K562 (cell line): ENCODE results near the gene USP2. TPM values are rescaled to one million over a fixed set of nuclear protein-coding genes. Genes with fewer than 3 reads are reported as not detected.

Experiments used
- ATF7 ChIP-seq: fragments of 450-650 bp; IDR thresholded peaks from 2 replicates; pipeline ENCODE4 v1.7.1; 2014; ENCODE audit warnings: mild to moderate bottlenecking, moderate library complexity
- CHD4 ChIP-seq: fragments of 200-600 bp; sonication (generic); IDR thresholded peaks from 3 replicates; pipeline ENCODE4 v1.6.1; 2012; ENCODE audit warnings: low read depth, mild to moderate bottlenecking, mixed read lengths, low read length, inconsistent platforms; ENCODE audit not compliant: insufficient read depth, insufficient replicate concordance, poor library complexity, severe bottlenecking
- CTBP1 ChIP-seq: fragments of 450-650 bp; IDR thresholded peaks from 2 replicates; pipeline ENCODE4 v1.6.1; 2016; ENCODE audit warnings: borderline replicate concordance
- CXXC5 ChIP-seq: fragments of 250-450 bp; sonication (Bioruptor Pico); IDR thresholded peaks from 2 replicates; pipeline ENCODE4 v1.8.0; 2022; ENCODE audit warnings: inconsistent platforms, mild to moderate bottlenecking, moderate library complexity
- EHMT2 ChIP-seq: fragments of 450-650 bp; IDR thresholded peaks from 2 replicates; pipeline ENCODE4 v1.6.1; 2018; ENCODE audit warnings: antibody characterized with exemption
- FOXA1 ChIP-seq: fragments of 450-650 bp; IDR thresholded peaks from 2 replicates; pipeline ENCODE4 v1.6.1; 2016; ENCODE audit warnings: mild to moderate bottlenecking, borderline replicate concordance
- FUS ChIP-seq: fragments of 200-400 bp; formaldehyde crosslinking; optimal IDR thresholded peaks from 2 replicates; pipeline ENCODE3; 2017; ENCODE audit warnings: low read depth, low read length
- GATAD2A ChIP-seq: fragments of 450-650 bp; IDR thresholded peaks from 2 replicates; pipeline ENCODE4 v1.6.1; 2017
- GTF2E2 ChIP-seq: fragments of 200-800 bp; sonication (Bioruptor generic); IDR thresholded peaks from 2 replicates; pipeline ENCODE4 v1.6.1; 2016; ENCODE audit warnings: missing genetic modification characterization, missing compliant biosample characterization
- HSF4 ChIP-seq: fragments of 250-450 bp; sonication (Bioruptor Pico); IDR thresholded peaks from 2 replicates; pipeline ENCODE4 v2.1.2; 2022; ENCODE audit warnings: mild to moderate bottlenecking, moderate library complexity, borderline replicate concordance
- JUN ChIP-seq, 2 experiments: sonication (generic) in 1 of 2; formaldehyde crosslinking in 1 of 2; IDR thresholded peaks; 2 replicates each; pipeline versions ENCODE4 v1.6.1 to v1.8.0; 2012 to 2022; ENCODE audit warnings: borderline replicate concordance in 2 of 2, mild to moderate bottlenecking in 2 of 2, improper control_type of control experiment in 1 of 2, low read depth in 1 of 2, low read length in 1 of 2, missing genetic modification reagents in 1 of 2
- MAZ ChIP-seq, 2 experiments: fragments of 450-650 bp in 1 of 2; sonication (generic) in 1 of 2; formaldehyde crosslinking; IDR thresholded peaks in 1 of 2; conservative IDR thresholded peaks in 1 of 2; 2 replicates each; pipeline versions ENCODE4 v1.4.0 to v1.5.0; 2020; ENCODE audit warnings: mild to moderate bottlenecking in 1 of 2, missing genetic modification reagents in 1 of 2
- SMARCA4 ChIP-seq: fragments of 450-650 bp; IDR thresholded peaks from 2 replicates; pipeline ENCODE4 v1.6.1; 2016
- SMARCB1 ChIP-seq: IDR thresholded peaks from 2 replicates; pipeline ENCODE4 v1.6.1; 2011; ENCODE audit warnings: improper control_type of control experiment, low read depth; ENCODE audit not compliant: insufficient read length
- ZEB2 ChIP-seq: fragments of 450-650 bp; IDR thresholded peaks from 2 replicates; pipeline ENCODE4 v1.6.1; 2016
- ZNF124 ChIP-seq: sonication (generic); formaldehyde crosslinking; IDR thresholded peaks from 2 replicates; pipeline ENCODE4 v1.8.1; 2022; ENCODE audit warnings: missing genetic modification reagents
- ZNF41 ChIP-seq: fragments of 250-450 bp; sonication (Bioruptor Pico); conservative IDR thresholded peaks from 2 replicates; pipeline ENCODE4 v1.4.0; 2020; ENCODE audit warnings: mild to moderate bottlenecking
- ZNF668 ChIP-seq: fragments of 250-450 bp; sonication (Bioruptor Pico); IDR thresholded peaks from 2 replicates; pipeline ENCODE4 v1.8.0; 2022; ENCODE audit warnings: mild to moderate bottlenecking, inconsistent platforms
- polyA plus RNA-seq, 8 experiments: library from polyadenylated mRNA; depleted of rRNA in 4 of 8; stranded (reverse) in 5 of 8; unstranded in 3 of 8; fragments of >200 nt; fragmentation: Nextera tagmentation in 2 of 8; fragmentation: Illumina TruSeq in 1 of 8; extraction: Ambion mirVana in 2 of 8; extraction: Trizol in 1 of 8; gene quantifications; 2 replicates each; pipeline versions ENCODE4 v1.2.1 to v1.2.3, GENCODE V29; 2011 to 2014; ENCODE audit warnings: inconsistent platforms in 1 of 8, missing spikeins in 1 of 8
- total RNA-seq, 7 experiments: library from RNA; depleted of rRNA in 6 of 7; stranded (reverse); fragments of >200 nt in 6 of 7; fragmentation: Illumina TruSeq in 2 of 7; extraction: Trizol in 2 of 7; gene quantifications; 2 replicates each; pipeline versions ENCODE4 v1.2.1 to v1.2.3, GENCODE V29; 2011 to 2021; ENCODE audit warnings: low replicate concordance in 1 of 7
- TF ChIP-seq, protein P1 (sequence below): fragments of 250-450 bp; sonication (Bioruptor Pico); IDR thresholded peaks from 2 replicates; pipeline ENCODE4 v1.4.0; 2020; ENCODE audit warnings: mild to moderate bottlenecking, moderate library complexity
- TF ChIP-seq, protein P2 (sequence below), 3 experiments: fragments of 200-800 bp in 1 of 3; sonication (Bioruptor generic) in 1 of 3; sonication (generic) in 1 of 3; formaldehyde crosslinking in 1 of 3; IDR thresholded peaks; 2 replicates each; pipeline versions ENCODE4 v1.6.1 to v1.8.0; 2016 to 2022; ENCODE audit warnings: mild to moderate bottlenecking in 2 of 3, missing compliant biosample characterization in 2 of 3, missing genetic modification characterization in 2 of 3, missing genetic modification reagents in 1 of 3

The USP2 gene
- total and polyA plus RNA-seq, 9 of the 15 experiments (the other 6 are each of a cell fraction or from before 2014, with no cell fraction given): 2.8 to 16.9 (median 3.9) TPM

DNA sequence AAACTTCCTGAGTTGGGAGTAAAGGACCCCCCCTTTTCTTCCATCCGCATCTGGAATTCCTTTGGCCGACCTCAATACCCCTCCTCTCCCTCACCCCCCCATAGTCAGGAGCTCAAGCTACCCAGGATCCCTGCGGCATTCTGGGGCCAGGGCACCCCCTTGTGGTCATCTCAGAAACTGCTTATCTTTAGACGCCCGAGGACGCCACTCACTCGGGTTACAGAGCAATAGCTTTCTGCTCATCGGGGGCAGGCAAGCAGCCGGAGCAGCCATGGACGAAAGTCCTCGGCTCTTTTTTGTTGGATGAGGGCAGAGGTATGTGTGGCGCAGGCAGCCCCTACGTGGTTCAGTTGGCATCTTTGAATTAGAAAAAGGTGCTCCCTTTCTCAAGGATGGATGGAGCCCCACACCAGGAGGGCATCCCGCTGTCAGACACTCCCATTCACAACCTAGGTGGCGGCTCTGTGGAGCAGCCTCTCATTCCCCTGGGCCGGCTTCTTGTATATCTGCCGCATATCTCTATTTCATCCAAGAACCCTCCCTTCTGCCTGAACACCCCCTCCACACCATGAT lies 43.1 kb downstream of the USP2 start (continued):
- TF ChIP-seq, protein P1, sequence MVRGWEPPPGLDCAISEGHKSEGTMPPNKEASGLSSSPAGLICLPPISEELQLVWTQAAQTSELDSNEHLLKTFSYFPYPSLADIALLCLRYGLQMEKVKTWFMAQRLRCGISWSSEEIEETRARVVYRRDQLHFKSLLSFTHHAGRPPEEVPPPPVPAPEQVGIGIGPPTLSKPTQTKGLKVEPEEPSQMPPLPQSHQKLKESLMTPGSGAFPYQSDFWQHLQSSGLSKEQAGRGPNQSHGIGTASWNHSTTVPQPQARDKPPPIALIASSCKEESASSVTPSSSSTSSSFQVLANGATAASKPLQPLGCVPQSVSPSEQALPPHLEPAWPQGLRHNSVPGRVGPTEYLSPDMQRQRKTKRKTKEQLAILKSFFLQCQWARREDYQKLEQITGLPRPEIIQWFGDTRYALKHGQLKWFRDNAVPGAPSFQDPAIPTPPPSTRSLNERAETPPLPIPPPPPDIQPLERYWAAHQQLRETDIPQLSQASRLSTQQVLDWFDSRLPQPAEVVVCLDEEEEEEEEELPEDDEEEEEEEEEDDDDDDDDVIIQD: no peak
- TF ChIP-seq GTF2E2 (tag) (no peak), EHMT2 (no peak), FUS (no peak), CXXC5 (CRISPR knock-in tag) (peak; percentile 77), ATF7 (peak; percentile 23; the same call in 1 of the 2 replicates), SMARCB1 (no peak), JUN (IDR thresholded peaks at IDR 0.05; ENCODE audit: borderline replicate concordance, low read depth, low read length) (peak; percentile 23; the same call in 1 of the 2 replicates), JUN (CRISPR knock-in tag; IDR thresholded peaks at IDR 0.05; ENCODE audit: borderline replicate concordance) (no peak), HSF4 (CRISPR knock-in tag) (no peak), GATAD2A (no peak), CTBP1 (peak; percentile 46; the same call in 1 of the 2 replicates), MAZ (CRISPR knock-in tag; conservative IDR thresholded peaks at IDR 0.05 in 1 of 2, IDR thresholded peaks at IDR 0.05 in 1 of 2) (peak in 1 of 2 experiments; percentile 78; a peak in 2 of 4 replicates), SMARCA4 (no peak), CHD4 (no peak), FOXA1 (no peak), ZEB2 (no peak), ZNF668 (CRISPR knock-in tag) (no peak), ZNF41 (CRISPR knock-in tag) (no peak), ZNF124 (CRISPR knock-in tag) (no peak)
- TF ChIP-seq, protein P2, sequence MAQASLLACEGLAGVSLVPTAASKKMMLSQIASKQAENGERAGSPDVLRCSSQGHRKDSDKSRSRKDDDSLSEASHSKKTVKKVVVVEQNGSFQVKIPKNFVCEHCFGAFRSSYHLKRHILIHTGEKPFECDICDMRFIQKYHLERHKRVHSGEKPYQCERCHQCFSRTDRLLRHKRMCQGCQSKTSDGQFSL (CRISPR knock-in tag; IDR thresholded peaks at IDR 0.05): no peak
- TF ChIP-seq, protein P2 (tag; IDR thresholded peaks at IDR 0.05): peak in 1 of 2 experiments; percentile 87; a peak in 2 of 4 replicates
